A549 (cell line): ENCODE measurements around the gene TTC27. TPM values are rescaled to one million over a fixed set of nuclear protein-coding genes. Genes with fewer than 3 reads are reported as not detected.

ENCODE experiments used
- ATAC-seq, 2 experiments: fragments of 200-7000 bp in 1 of 2; fragments of >200 bp in 1 of 2; cut with Nextera tagmentation in 1 of 2; cut with Tn5 transposase in 1 of 2; 3 replicates each; pipeline versions ENCODE4 v1.8.0 to v1.9.1; 2018 to 2020; ENCODE audit warnings: mild to moderate bottlenecking in 1 of 2, moderate library complexity in 1 of 2
- CTCF ChIA-PET: fragments of 300-600 bp; sonication (Branson Sonifier 250); formaldehyde crosslinking; extraction: SDS; loops from one replicate; lab custom pipeline; 2021; ENCODE audit warnings: antibody characterized with exemption, inconsistent platforms; lab: Yijun Ruan, JAX
- POLR2A ChIA-PET: fragments of 350-600 bp; formaldehyde crosslinking; extraction: SDS; loops from one replicate; lab custom pipeline; 2021; ENCODE audit warnings: antibody characterized with exemption, inconsistent platforms; lab: Yijun Ruan, JAX
- DNase-seq, 2 experiments: peaks; one replicate each; pipeline versions ENCODE4 v3.0.0 to v3.0.0-alpha.2; 2011 to 2016; ENCODE audit warnings: low read depth in 1 of 2, low spot score in 1 of 2
- FAIRE-seq: peaks from 2 replicates; lab custom pipeline; 2011; peaks lifted over from hg19 to GRCh38; lab: Jason Lieb, UNC
- H3K27ac ChIP-seq, 2 experiments: fragments of >200 bp; sonication (Bioruptor Twin); formaldehyde crosslinking; 3 replicates each; pipeline ENCODE4 v1.5.1; 2016 to 2017
- H3K4me1 ChIP-seq: fragments of >200 bp; sonication (Bioruptor Twin); formaldehyde crosslinking; 3 replicates; pipeline ENCODE4 v1.6.1; 2016
- H3K4me2 ChIP-seq: fragments of >200 bp; sonication (Bioruptor Twin); formaldehyde crosslinking; 3 replicates; pipeline ENCODE4 v1.6.1; 2016
- H3K4me3 ChIP-seq: fragments of >200 bp; sonication (Bioruptor Twin); formaldehyde crosslinking; 3 replicates; pipeline ENCODE4 v1.5.1; 2016
- H3K9me3 ChIP-seq: fragments of >200 bp; sonication (Bioruptor Twin); formaldehyde crosslinking; 3 replicates; pipeline ENCODE4 v1.6.1; 2016
- BHLHE40 ChIP-seq: IDR thresholded peaks from 2 replicates; pipeline ENCODE4 v1.6.1; 2012; ENCODE audit warnings: low read depth, low read length, inconsistent platforms
- CBX8 ChIP-seq: fragments of 200-600 bp; sonication (generic); IDR thresholded peaks from 2 replicates; pipeline ENCODE4 v1.6.1; 2016
- CHD4 ChIP-seq: fragments of 200-600 bp; sonication (generic); IDR thresholded peaks from 2 replicates; pipeline ENCODE4 v1.6.1; 2016; ENCODE audit warnings: antibody characterized with exemption, mild to moderate bottlenecking, borderline replicate concordance
- EHF ChIP-seq: fragments of 250-450 bp; sonication (Bioruptor Pico); IDR thresholded peaks from 2 replicates; pipeline ENCODE4 v1.5.0; 2020; ENCODE audit warnings: mild to moderate bottlenecking
- ESRRA ChIP-seq: fragments of 150-350 bp; IDR thresholded peaks from 2 replicates; pipeline ENCODE4 v1.6.1; 2014; ENCODE audit warnings: mild to moderate bottlenecking, low read length, borderline replicate concordance
- FOSB ChIP-seq: fragments of 250-450 bp; sonication (Bioruptor Pico); IDR thresholded peaks from 2 replicates; pipeline ENCODE4 v1.5.0; 2020; ENCODE audit warnings: mild to moderate bottlenecking, moderate library complexity
- FOXS1 ChIP-seq: fragments of 250-450 bp; sonication (Bioruptor Pico); IDR thresholded peaks from 2 replicates; pipeline ENCODE4 v1.5.0; 2020; ENCODE audit warnings: mild to moderate bottlenecking, moderate library complexity
- HMGXB4 ChIP-seq: fragments of 250-450 bp; sonication (Bioruptor Pico); IDR thresholded peaks from 2 replicates; pipeline ENCODE4 v1.5.0; 2021; ENCODE audit warnings: mild to moderate bottlenecking, moderate library complexity, borderline replicate concordance
- HOXA7 ChIP-seq: fragments of 250-450 bp; sonication (Bioruptor Pico); IDR thresholded peaks from 2 replicates; pipeline ENCODE4 v1.5.0; 2020; ENCODE audit warnings: mild to moderate bottlenecking, moderate library complexity
- HOXB5 ChIP-seq: fragments of 250-450 bp; sonication (Bioruptor Pico); IDR thresholded peaks from 2 replicates; pipeline ENCODE4 v1.5.0; 2020; ENCODE audit warnings: mild to moderate bottlenecking, moderate library complexity
- JUN ChIP-seq, 2 experiments: fragments of >200 bp; sonication (Bioruptor Twin); formaldehyde crosslinking; IDR thresholded peaks; 2 replicates in 1 of 2; 3 replicates in 1 of 2; pipeline ENCODE4 v1.6.1; 2016 to 2017
- JUNB ChIP-seq: fragments of >200 bp; sonication (Bioruptor Twin); formaldehyde crosslinking; IDR thresholded peaks from 2 replicates; pipeline ENCODE4 v1.6.1; 2016
- KDM5A ChIP-seq: fragments of 200-600 bp; sonication (generic); IDR thresholded peaks from 2 replicates; pipeline ENCODE4 v1.6.1; 2016; ENCODE audit warnings: antibody characterized with exemption, mild to moderate bottlenecking
- MAX ChIP-seq: IDR thresholded peaks from 2 replicates; pipeline ENCODE4 v1.6.1; 2012
- MAZ ChIP-seq: fragments of 150-350 bp; IDR thresholded peaks from 2 replicates; pipeline ENCODE4 v1.6.1; 2014; ENCODE audit warnings: antibody characterized with exemption, low read depth, low read length, borderline replicate concordance
- MYC ChIP-seq: IDR thresholded peaks from 2 replicates; pipeline ENCODE4 v1.6.1; 2012; ENCODE audit warnings: mild to moderate bottlenecking, inconsistent platforms, low read length, improper control_type of control experiment, borderline replicate concordance
- NPAS2 ChIP-seq: fragments of 250-450 bp; sonication (Bioruptor Pico); IDR thresholded peaks from 2 replicates; pipeline ENCODE4 v1.8.0; 2022; ENCODE audit warnings: mild to moderate bottlenecking, moderate library complexity, borderline replicate concordance
- RARB ChIP-seq: fragments of 250-450 bp; sonication (Bioruptor Pico); IDR thresholded peaks from 2 replicates; pipeline ENCODE4 v1.8.0; 2021; ENCODE audit warnings: mild to moderate bottlenecking, moderate library complexity
- TP53 ChIP-seq: fragments of 250-450 bp; sonication (Bioruptor Pico); IDR thresholded peaks from 2 replicates; pipeline ENCODE4 v1.5.0; 2021; ENCODE audit warnings: mild to moderate bottlenecking, moderate library complexity
- ZFP36 ChIP-seq: fragments of 450-650 bp; IDR thresholded peaks from 2 replicates; pipeline ENCODE4 v1.6.1; 2014; ENCODE audit warnings: borderline replicate concordance; ENCODE audit not compliant: partially characterized antibody
- ZNF302 ChIP-seq: fragments of 250-450 bp; sonication (Bioruptor Pico); IDR thresholded peaks from 2 replicates; pipeline ENCODE4 v1.9.0; 2021; ENCODE audit warnings: inconsistent platforms, mild to moderate bottlenecking, moderate library complexity
- WGBS: methylation state at CpG from one replicate; pipeline ENCODE4 v1.1.6; 2017; ENCODE audit errors: missing lambda C conversion rate; 5-methylcytosine and 5-hydroxymethylcytosine counted together
- polyA plus RNA-seq, 4 experiments: library from polyadenylated mRNA; depleted of rRNA in 3 of 4; stranded (reverse); fragments of >200 nt; fragmentation: RNase III in 1 of 4; extraction: RNeasy Plus Mini Kit Qiagen cat#74134 plus additional on column Dnase treatment in 1 of 4; gene quantifications; 2 replicates in 3 of 4; 3 replicates in 1 of 4; pipeline ENCODE4 v1.2.3, GENCODE V29; 2011 to 2017
- TF ChIP-seq, protein P1 (sequence below): IDR thresholded peaks from 2 replicates; pipeline ENCODE4 v1.6.1; 2012; ENCODE audit warnings: low read depth, borderline replicate concordance

The TTC27 gene
- polyA plus RNA-seq, 2 of the 4 experiments (the other 2 are of a cell fraction), result 21.7 to 56.2 TPM

GRCh38 chr2:32838418-32838817, 210.6 kb downstream of the TTC27 start:
- ChIA-PET CTCF (interaction anchor here (1.0 to 1.3 kb wide), 4 partner anchors 8 to 20 kb away, joined by 3 read pairs; no protein-coding TSS in a partner anchor), POLR2A (no interaction called here)
- ATAC-seq (no peak), FAIRE-seq (no peak), DNase-seq (no peak)
- 74% methylated on average over 7 of the region's 7 CpGs for WGBS
- H3K4me3 ChIP-seq, result no peak overlapping the region
- H3K27ac ChIP-seq, result no peak overlapping the region
- TF ChIP-seq CHD4 (no peak), MAX (no peak), EHF (CRISPR knock-in tag) (no peak), JUNB (no peak), ESRRA (no peak), MAZ (no peak)
- H3K4me2 ChIP-seq, result no peak overlapping the region
- no peaks in the 10 kb centered on the region for H3K4me1 ChIP-seq
- no peaks in the 10 kb centered on the region for H3K9me3 ChIP-seq

DNA sequence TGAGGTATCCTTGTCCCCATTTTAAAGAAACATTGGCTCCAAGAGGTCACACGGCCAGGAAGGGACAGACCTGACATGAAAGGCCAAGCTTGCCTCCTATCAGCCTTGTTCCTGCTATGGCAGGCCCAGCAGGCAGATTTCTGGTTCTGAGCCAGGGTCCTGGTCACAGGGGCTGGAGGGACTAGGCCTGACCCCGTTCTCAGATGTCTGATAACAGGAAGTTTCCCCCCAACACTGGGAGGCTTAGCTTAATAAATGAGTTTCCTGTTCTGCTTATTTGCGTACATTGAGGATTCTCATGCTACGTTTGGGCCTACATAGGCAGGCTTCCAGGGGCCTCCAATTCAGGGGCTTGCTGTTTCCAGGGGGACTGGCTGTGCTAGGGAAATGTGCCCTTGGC, 211.1 kb downstream of the TTC27 start:
- CTCF ChIA-PET, result interaction anchor here (1.0 to 1.3 kb wide), 4 partner anchors 8 to 15 kb away, joined by 3 to 4 read pairs (median 3); no protein-coding TSS in a partner anchor
- no peak for FAIRE-seq
- no peak for ATAC-seq
- no peak for TF ChIP-seq MYC
- no peak for TF ChIP-seq HMGXB4 (CRISPR knock-in tag)
- TF ChIP-seq, protein P1, sequence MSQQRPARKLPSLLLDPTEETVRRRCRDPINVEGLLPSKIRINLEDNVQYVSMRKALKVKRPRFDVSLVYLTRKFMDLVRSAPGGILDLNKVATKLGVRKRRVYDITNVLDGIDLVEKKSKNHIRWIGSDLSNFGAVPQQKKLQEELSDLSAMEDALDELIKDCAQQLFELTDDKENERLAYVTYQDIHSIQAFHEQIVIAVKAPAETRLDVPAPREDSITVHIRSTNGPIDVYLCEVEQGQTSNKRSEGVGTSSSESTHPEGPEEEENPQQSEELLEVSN, result no peak
- no peak for TF ChIP-seq ZFP36
- no peak for TF ChIP-seq RARB (CRISPR knock-in tag)
- no peak for TF ChIP-seq ZNF302 (CRISPR knock-in tag)
- no peak for TF ChIP-seq JUN (IDR thresholded peaks at IDR 0.05)
- TF ChIP-seq CHD4, result no peak
- no peak for TF ChIP-seq FOXS1 (CRISPR knock-in tag)
- no peak for TF ChIP-seq CBX8
- TF ChIP-seq NPAS2 (CRISPR knock-in tag), result no peak
- no peak for TF ChIP-seq HOXA7 (CRISPR knock-in tag)
- no peak for TF ChIP-seq BHLHE40
- no peak for TF ChIP-seq FOSB
- no peak for TF ChIP-seq EHF (CRISPR knock-in tag)
- TF ChIP-seq KDM5A, result no peak
- no peak for TF ChIP-seq HOXB5 (CRISPR knock-in tag)
- no peak for TF ChIP-seq TP53 (CRISPR knock-in tag)
- TF ChIP-seq, all 56 proteins: peak for 0
- H3K27ac ChIP-seq, result no peak overlapping the region
- no peaks in the 10 kb centered on the region for H3K4me1 ChIP-seq
- no peak overlapping the region for H3K4me3 ChIP-seq
- DNase-seq, result no peak
- H3K9me3 ChIP-seq, result no peaks in the 10 kb centered on the region
- no peak overlapping the region for H3K4me2 ChIP-seq
- WGBS, result 75% methylated on average over 4 of the region's 4 CpGs
- POLR2A ChIA-PET, result no interaction called here
